Activated T-helper 1 cell treated with anti-CD3 and anti-CD28 coated beads, Interleukin-12 subunit alpha, Interleukin-12 subunit beta, Interleukin-2, Interleukin-4 antibody, amounts not matched to agents 30 ng/mL and 10 ng/mL and 1 ng/mL, durations not matched to agents 14 hours and 24 hours and 36 hours (primary cell): Measurements from ENCODE around the gene BRINP3. TPM values are rescaled to one million over a fixed set of nuclear protein-coding genes. Genes with fewer than 3 reads are reported as not detected.

Experiments used
- DNase-seq: peaks from one replicate; pipeline ENCODE4 v3.0.0; 2021; ENCODE audit warnings: low spot score
- H3K27ac Mint-ChIP-seq: one replicate; pipeline ENCODE4 v1.8.0; 2021; ENCODE audit warnings: mild to moderate bottlenecking, mixed read lengths
- H3K27me3 Mint-ChIP-seq: one replicate; pipeline ENCODE4 v1.8.0; 2022; ENCODE audit warnings: mild to moderate bottlenecking, moderate library complexity, mixed read lengths; ENCODE audit not compliant: insufficient read depth
- H3K36me3 Mint-ChIP-seq: one replicate; pipeline ENCODE4 v1.8.0; 2021; ENCODE audit warnings: low read depth, mixed read lengths
- H3K4me1 Mint-ChIP-seq: one replicate; pipeline ENCODE4 v1.8.0; 2021; ENCODE audit warnings: low read depth, mixed read lengths
- H3K4me3 Mint-ChIP-seq: one replicate; pipeline ENCODE4 v1.8.0; 2021; ENCODE audit warnings: mild to moderate bottlenecking, moderate library complexity, mixed read lengths
- H3K9me3 Mint-ChIP-seq: one replicate; pipeline ENCODE4 v1.8.0; 2021; ENCODE audit warnings: mixed read lengths
- intact Hi-C: fragments of 100-400 bp; cut with micrococcal nuclease; formaldehyde crosslinking; loops from one replicate; pipeline ENCODE4 v1.15.1; 2024
- total RNA-seq: library from RNA; stranded (reverse); gene quantifications from 2 replicates; pipeline ENCODE4 v1.2.3, GENCODE V29; 2022

Gene BRINP3
- total RNA-seq, 1 donor from 2014 or later = not detected

DNA sequence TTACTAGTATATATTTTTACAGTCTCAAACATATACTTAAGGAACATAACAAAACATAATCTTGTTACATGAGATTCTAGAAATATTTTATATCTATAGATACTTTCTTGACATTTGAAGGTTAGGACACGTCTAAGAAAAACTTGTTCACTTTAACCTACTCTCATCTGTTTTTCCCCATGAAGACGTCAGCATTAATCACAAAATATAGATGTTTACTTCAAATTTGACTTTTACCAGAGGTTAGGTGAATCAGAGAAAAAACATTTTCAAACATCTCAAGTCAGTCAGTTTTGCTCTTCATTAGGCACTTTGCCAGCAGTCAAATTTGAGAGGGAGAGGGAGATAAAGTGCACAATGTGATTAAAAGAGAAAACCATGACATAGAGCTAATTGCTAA is 47.7 kb downstream of the BRINP3 start:
- no peak for DNase-seq
- H3K36me3 Mint-ChIP-seq = no peaks in the 10 kb centered on the region
- H3K9me3 Mint-ChIP-seq = no peaks in the 10 kb centered on the region
- intact Hi-C loops = no loop called here
- no peak overlapping the region for H3K4me3 Mint-ChIP-seq
- no peaks in the 10 kb centered on the region for H3K27me3 Mint-ChIP-seq
- H3K4me1 Mint-ChIP-seq = no peaks in the 10 kb centered on the region
- no peak overlapping the region for H3K27ac Mint-ChIP-seq

DNA sequence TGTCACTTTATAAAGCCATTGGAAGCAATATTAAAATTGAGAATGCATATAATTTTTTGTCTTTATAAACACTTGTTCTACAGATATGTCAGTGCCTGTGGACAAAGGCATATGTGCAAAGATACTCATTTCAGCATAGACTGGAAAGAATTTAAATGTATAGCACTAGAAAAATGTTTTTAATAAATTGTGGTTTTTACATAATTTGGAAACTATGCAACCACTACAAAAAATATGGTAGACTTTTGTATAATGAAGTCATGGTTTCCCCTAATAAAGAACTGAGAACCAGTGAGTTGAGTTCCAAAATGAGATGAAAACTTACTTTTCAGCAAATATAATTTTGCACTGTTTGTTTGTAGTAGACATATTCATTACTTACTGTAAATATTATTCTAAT is 48.5 kb downstream of the BRINP3 start:
- H3K4me1 Mint-ChIP-seq = no peaks in the 10 kb centered on the region
- no peak for DNase-seq
- no peaks in the 10 kb centered on the region for H3K36me3 Mint-ChIP-seq
- no peak overlapping the region for H3K4me3 Mint-ChIP-seq
- H3K9me3 Mint-ChIP-seq = no peaks in the 10 kb centered on the region
- intact Hi-C loops = no loop called here
- H3K27ac Mint-ChIP-seq = no peak overlapping the region
- no peaks in the 10 kb centered on the region for H3K27me3 Mint-ChIP-seq

GRCh38 chr1:190416239-190416638 is 61.4 kb downstream of the BRINP3 start:
- intact Hi-C loops = no loop called here

DNA sequence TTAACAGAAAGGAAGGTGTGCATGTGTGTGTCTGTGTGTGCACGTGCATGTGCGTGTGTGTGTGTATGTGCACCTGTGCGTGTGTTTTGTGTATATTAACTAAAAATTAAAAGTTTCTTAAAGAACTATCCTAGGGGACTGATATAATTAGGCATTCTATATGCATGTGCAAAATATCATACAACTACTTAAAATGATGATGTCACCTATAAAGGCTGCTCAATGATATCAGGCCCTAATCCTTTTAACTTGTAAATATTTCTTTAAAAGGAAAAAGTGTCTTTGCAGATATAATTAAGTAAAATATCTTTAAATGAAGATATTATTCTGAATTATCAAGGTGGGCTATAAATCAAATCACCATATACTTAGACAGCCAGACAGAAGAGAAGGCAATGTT is 64.5 kb downstream of the BRINP3 start:
- Mint-ChIP-seq H3K4me3 (no peak overlapping the region), H3K36me3 (no peaks in the 10 kb centered on the region), H3K27ac (no peak overlapping the region), H3K27me3 (no peaks in the 10 kb centered on the region), H3K4me1 (no peaks in the 10 kb centered on the region), H3K9me3 (no peaks in the 10 kb centered on the region)
- intact Hi-C loops = no loop called here
- no peak for DNase-seq

More at GRCh38 chr1:190416239-190416638, 61.4 kb downstream of the BRINP3 start:
- no peak overlapping the region for H3K4me3 Mint-ChIP-seq
- no peak for DNase-seq
- no peak overlapping the region for H3K27ac Mint-ChIP-seq
- H3K36me3 Mint-ChIP-seq = no peaks in the 10 kb centered on the region
- H3K27me3 Mint-ChIP-seq = no peaks in the 10 kb centered on the region
- no peaks in the 10 kb centered on the region for H3K9me3 Mint-ChIP-seq
- H3K4me1 Mint-ChIP-seq = no peaks in the 10 kb centered on the region

DNA sequence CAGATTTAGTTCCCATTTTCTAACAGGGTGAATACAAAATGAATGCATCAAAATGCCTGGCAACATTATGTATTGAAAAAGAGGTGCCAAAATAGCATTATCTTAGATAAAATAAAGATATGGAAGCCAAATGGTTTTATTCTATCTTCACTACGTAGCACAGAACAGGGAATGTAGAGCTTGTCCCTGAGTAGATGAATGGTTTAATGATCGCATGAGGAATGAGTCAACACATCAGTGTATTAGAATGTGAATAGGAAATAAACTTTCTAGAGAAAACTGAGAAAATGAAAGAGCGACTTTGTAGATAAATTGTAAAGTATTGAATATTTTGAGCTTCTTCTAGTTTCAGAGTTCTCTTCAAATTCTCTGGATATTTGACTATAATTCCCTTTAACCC is 74.3 kb downstream of the BRINP3 start:
- intact Hi-C loops = no loop called here
- no peaks in the 10 kb centered on the region for H3K36me3 Mint-ChIP-seq
- H3K27ac Mint-ChIP-seq = no peak overlapping the region
- no peaks in the 10 kb centered on the region for H3K4me1 Mint-ChIP-seq
- no peaks in the 10 kb centered on the region for H3K9me3 Mint-ChIP-seq
- no peak for DNase-seq
- no peaks in the 10 kb centered on the region for H3K27me3 Mint-ChIP-seq
- no peak overlapping the region for H3K4me3 Mint-ChIP-seq

DNA sequence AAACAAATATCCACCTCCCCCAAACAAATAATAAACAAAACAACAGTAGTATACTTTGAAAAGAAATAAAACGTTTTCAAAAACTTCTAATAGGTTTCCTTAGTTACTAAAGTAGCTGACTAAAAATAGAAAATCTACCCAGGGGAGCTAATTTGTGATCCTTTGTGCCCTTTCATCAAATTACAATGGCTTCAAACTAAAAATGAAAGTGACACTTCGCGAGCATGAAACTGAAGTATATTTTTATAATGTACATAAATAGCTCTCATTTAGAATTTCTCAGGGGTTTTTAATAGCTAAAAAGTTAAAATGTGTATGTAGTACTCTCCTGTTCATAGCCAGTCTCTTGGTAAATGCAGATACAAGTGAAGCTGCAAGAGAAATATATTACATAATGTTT is 78.4 kb downstream of the BRINP3 start:
- Mint-ChIP-seq H3K27me3 (no peaks in the 10 kb centered on the region), H3K4me3 (no peak overlapping the region), H3K9me3 (no peaks in the 10 kb centered on the region), H3K36me3 (no peaks in the 10 kb centered on the region), H3K27ac (no peak overlapping the region), H3K4me1 (no peaks in the 10 kb centered on the region)
- DNase-seq = no peak
- intact Hi-C loops = no loop called here

DNA sequence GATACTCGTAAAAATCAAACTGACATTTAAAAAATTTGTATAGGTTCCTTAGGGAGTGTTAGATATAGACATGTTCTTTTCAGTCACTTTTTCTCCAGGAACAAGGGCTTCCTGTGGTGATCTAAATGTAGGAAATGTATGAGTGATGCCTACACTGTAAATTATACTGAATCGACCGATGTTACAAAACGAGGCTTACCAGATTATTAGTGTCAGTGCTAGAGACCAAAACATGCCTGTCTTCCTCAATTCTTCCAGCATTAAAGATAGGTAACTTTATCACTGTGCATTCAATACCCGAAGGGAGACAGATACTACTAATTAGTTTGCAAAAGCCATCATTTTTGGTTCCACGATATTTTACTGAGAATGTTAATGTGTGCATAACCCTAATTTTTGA is 86.1 kb downstream of the BRINP3 start:
- Mint-ChIP-seq H3K27ac (no peak overlapping the region), H3K4me1 (no peaks in the 10 kb centered on the region), H3K9me3 (no peaks in the 10 kb centered on the region), H3K36me3 (no peaks in the 10 kb centered on the region), H3K4me3 (no peak overlapping the region), H3K27me3 (no peaks in the 10 kb centered on the region)
- intact Hi-C loops = no loop called here
- no peak for DNase-seq

DNA sequence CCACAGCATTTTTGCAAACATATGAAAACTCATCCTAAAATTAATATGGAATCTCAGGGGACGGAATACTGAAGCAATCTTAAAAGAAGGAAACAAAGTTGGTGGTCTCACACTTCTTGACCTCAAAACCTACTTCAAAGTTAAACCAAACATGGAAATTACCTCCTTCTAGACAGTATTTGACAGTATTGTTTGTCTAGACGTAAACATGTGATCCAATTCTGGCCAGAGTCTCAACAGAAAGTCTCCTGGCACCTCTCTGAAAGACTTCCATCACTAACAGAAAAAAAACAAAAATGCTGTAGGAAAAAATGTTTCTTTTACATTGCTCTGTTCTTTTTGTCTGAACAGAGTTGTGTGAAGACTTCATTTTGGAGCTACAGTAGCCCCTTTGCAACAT is 99.7 kb downstream of the BRINP3 start:
- intact Hi-C loops = no loop called here
- DNase-seq = no peak
- Mint-ChIP-seq H3K36me3 (no peaks in the 10 kb centered on the region), H3K27me3 (no peaks in the 10 kb centered on the region), H3K4me1 (no peaks in the 10 kb centered on the region), H3K4me3 (no peak overlapping the region), H3K27ac (no peak overlapping the region), H3K9me3 (no peaks in the 10 kb centered on the region)

DNA sequence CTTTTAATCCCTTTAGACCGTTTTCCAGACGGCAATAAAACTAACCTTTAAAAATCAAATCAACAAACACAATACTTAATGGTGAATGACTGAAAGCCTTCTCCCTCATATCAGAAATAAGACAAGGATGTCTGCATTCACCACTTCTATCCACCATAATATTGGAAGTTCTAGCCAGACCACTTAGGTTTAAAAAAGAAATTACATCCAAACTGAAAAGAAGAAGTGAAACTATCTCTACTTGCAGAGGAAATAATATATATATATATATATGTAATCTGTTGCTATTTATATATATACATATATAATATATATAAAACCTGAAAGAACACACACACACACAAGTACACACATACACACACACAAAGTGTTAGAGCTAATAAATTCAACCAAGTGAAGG is 100.4 kb downstream of the BRINP3 start:
- no peaks in the 10 kb centered on the region for H3K36me3 Mint-ChIP-seq
- H3K4me3 Mint-ChIP-seq = no peak overlapping the region
- intact Hi-C loops = no loop called here
- H3K27me3 Mint-ChIP-seq = no peaks in the 10 kb centered on the region
- DNase-seq = no peak
- no peaks in the 10 kb centered on the region for H3K4me1 Mint-ChIP-seq
- no peaks in the 10 kb centered on the region for H3K9me3 Mint-ChIP-seq
- H3K27ac Mint-ChIP-seq = no peak overlapping the region

- Mint-ChIP-seq H3K27ac (no peak overlapping the region), H3K9me3 (no peaks in the 10 kb centered on the region), H3K27me3 (no peaks in the 10 kb centered on the region), H3K36me3 (no peaks in the 10 kb centered on the region), H3K4me3 (no peak overlapping the region), H3K4me1 (no peaks in the 10 kb centered on the region)
- DNase-seq = no peak
- intact Hi-C loops = no loop called here
Measured at GRCh38 chr1:190376044-190376443, 101.6 kb downstream of the BRINP3 start.

DNA sequence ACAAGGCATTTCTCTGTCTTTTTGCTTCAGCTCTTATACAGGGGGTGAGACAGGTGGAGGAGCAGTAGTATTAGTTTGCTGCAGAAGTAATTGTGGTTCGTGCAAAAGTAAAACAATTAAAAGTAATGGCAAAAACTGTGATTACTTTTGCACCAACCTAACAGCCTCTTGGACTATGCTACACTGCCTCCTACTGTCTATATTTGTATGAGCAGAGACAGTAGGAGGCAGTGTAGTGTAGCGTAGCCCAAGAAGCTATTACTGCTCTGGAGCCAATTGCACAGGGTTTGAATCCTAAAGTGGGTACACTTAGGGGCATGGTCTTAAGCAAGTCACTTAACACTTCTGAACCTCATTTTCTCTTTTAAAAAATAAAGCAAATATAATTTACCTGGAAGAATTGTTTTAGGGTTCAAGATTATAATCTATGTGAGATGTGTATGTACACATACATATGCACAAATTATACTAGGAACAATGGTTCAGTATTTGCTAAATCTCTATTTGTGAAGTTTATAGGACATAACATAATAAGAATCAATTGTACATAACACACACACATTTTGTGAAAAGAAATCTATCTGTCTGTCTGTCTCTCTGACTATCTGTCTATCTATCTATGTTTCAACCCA is 103.8 kb downstream of the BRINP3 start:
- Mint-ChIP-seq H3K4me3 (no peak overlapping the region), H3K27me3 (no peaks in the 10 kb centered on the region), H3K4me1 (no peaks in the 10 kb centered on the region), H3K9me3 (no peaks in the 10 kb centered on the region), H3K27ac (no peak overlapping the region), H3K36me3 (no peaks in the 10 kb centered on the region)
- no peak for DNase-seq
- intact Hi-C loops = no loop called here

DNA sequence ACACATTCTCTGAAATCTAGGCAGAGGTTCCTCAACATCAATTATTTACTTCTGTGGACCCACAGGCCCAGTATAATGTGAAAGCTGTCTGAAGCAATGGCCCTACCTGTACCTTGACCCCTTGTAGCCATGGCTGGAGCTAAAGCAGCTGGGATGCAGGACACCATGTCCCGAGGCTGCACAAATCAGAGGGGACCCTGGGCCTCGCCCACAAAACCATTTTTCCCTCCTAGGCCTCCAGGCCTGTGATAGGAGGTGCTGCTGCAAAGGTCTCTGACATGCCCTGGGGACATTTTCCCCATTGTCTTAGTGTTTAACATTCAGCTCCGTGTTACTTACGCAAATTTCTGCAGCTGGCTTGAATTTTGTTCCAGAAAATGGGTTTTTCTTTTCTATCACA is 110.5 kb downstream of the BRINP3 start:
- Mint-ChIP-seq H3K27me3 (no peaks in the 10 kb centered on the region), H3K9me3 (peaks cover 6% of the 10 kb centered on the region), H3K27ac (no peak overlapping the region), H3K36me3 (no peaks in the 10 kb centered on the region), H3K4me3 (no peak overlapping the region), H3K4me1 (no peaks in the 10 kb centered on the region)
- DNase-seq = no peak
- intact Hi-C loops = no loop called here

GRCh38 chr1:190365283-190365682 is 112.4 kb downstream of the BRINP3 start:
- Mint-ChIP-seq H3K27ac (no peak overlapping the region), H3K36me3 (no peaks in the 10 kb centered on the region), H3K27me3 (no peaks in the 10 kb centered on the region), H3K4me3 (no peak overlapping the region), H3K9me3 (peaks cover 13% of the 10 kb centered on the region), H3K4me1 (no peaks in the 10 kb centered on the region)
- DNase-seq = no peak
- intact Hi-C loops = no loop called here

GRCh38 chr1:190353538-190354101 is 124.0 kb downstream of the BRINP3 start:
- Mint-ChIP-seq H3K27ac (no peak overlapping the region), H3K27me3 (no peaks in the 10 kb centered on the region), H3K4me3 (no peak overlapping the region), H3K36me3 (no peaks in the 10 kb centered on the region), H3K9me3 (no peaks in the 10 kb centered on the region), H3K4me1 (no peaks in the 10 kb centered on the region)
- DNase-seq = no peak
- intact Hi-C loops = no loop called here
